HEK293 (cell line): ENCODE data around the gene ZNF397.

Experiments
- CTCF ChIA-PET: fragments of 350-600 bp; formaldehyde crosslinking; extraction: SDS; loops from one replicate; lab custom pipeline; 2021; ENCODE audit warnings: antibody characterized with exemption; lab: Yijun Ruan, JAX
- POLR2A ChIA-PET: fragments of 300-600 bp; formaldehyde crosslinking; extraction: SDS; loops from one replicate; lab custom pipeline; 2020; ENCODE audit warnings: antibody characterized with exemption, inconsistent platforms; lab: Yijun Ruan, JAX
- H3K27ac ChIP-seq: fragments of 200-500 bp; sonication (Bioruptor generic); 2 replicates; pipeline ENCODE4 v1.5.1; 2014; ENCODE audit warnings: low read depth, low read length, control low read depth, inconsistent platforms; ENCODE audit errors: extremely low read depth
- H3K36me3 ChIP-seq, 2 experiments: fragments of 200-500 bp in 1 of 2; sonication (Bioruptor generic) in 1 of 2; 1 replicate in 1 of 2; 2 replicates in 1 of 2; pipeline ENCODE4 v1.5.1; 2014 to 2017; ENCODE audit warnings: inconsistent platforms in 2 of 2, low read length in 2 of 2; ENCODE audit not compliant: control insufficient read depth in 2 of 2, insufficient read depth in 1 of 2
- H3K4me1 ChIP-seq: fragments of 200-500 bp; sonication (Bioruptor generic); 2 replicates; pipeline ENCODE4 v1.5.1; 2014; ENCODE audit warnings: mild to moderate bottlenecking, low read length, inconsistent platforms; ENCODE audit not compliant: control insufficient read depth, insufficient read depth
- H3K4me3 ChIP-seq: 2 replicates; pipeline ENCODE4 v1.5.1; 2011; ENCODE audit warnings: low read depth, mild to moderate bottlenecking, control low read depth, low read length, moderate library complexity
- H3K9me3 ChIP-seq: fragments of 200-500 bp; sonication (Bioruptor generic); 2 replicates; pipeline ENCODE4 v1.5.1; 2014; ENCODE audit warnings: low read depth, low read length, inconsistent platforms; ENCODE audit not compliant: control insufficient read depth, insufficient read depth
- FEZF1 ChIP-seq: fragments of 450-650 bp; formaldehyde crosslinking; IDR thresholded peaks from 2 replicates; pipeline ENCODE4 v1.5.1; 2016; ENCODE audit warnings: missing biosample characterization, missing genetic modification characterization
- KLF9 ChIP-seq: fragments of 450-650 bp; formaldehyde crosslinking; IDR thresholded peaks from 2 replicates; pipeline ENCODE4 v1.5.1; 2016; ENCODE audit warnings: missing biosample characterization, missing genetic modification characterization, low read depth
- MEIS1 ChIP-seq: sonication (generic); formaldehyde crosslinking; IDR thresholded peaks from 2 replicates; pipeline ENCODE4 v1.8.1; 2022; ENCODE audit warnings: missing genetic modification reagents, mild to moderate bottlenecking, borderline replicate concordance
- SCRT2 ChIP-seq: fragments of 450-650 bp; formaldehyde crosslinking; IDR thresholded peaks from 2 replicates; pipeline ENCODE4 v1.5.1; 2016; ENCODE audit warnings: missing biosample characterization, missing genetic modification characterization
- SP3 ChIP-seq: fragments of 450-650 bp; formaldehyde crosslinking; IDR thresholded peaks from 2 replicates; pipeline ENCODE4 v1.5.1; 2016; ENCODE audit warnings: missing biosample characterization, missing genetic modification characterization
- ZBTB7A ChIP-seq: fragments of 450-650 bp; formaldehyde crosslinking; IDR thresholded peaks from 2 replicates; pipeline ENCODE4 v1.5.1; 2016; ENCODE audit warnings: low read depth, missing biosample characterization, missing genetic modification characterization
- ZNF221 ChIP-seq: fragments of 450-650 bp; formaldehyde crosslinking; IDR thresholded peaks from 2 replicates; pipeline ENCODE4 v1.5.1; 2017; ENCODE audit warnings: missing biosample characterization, missing genetic modification characterization, borderline replicate concordance
- ZNF266 ChIP-seq: fragments of 450-650 bp; formaldehyde crosslinking; IDR thresholded peaks from 2 replicates; pipeline ENCODE4 v1.5.1; 2016; ENCODE audit warnings: missing biosample characterization, missing genetic modification characterization, low read depth
- ZNF292 ChIP-seq: fragments of 450-650 bp; formaldehyde crosslinking; IDR thresholded peaks from 2 replicates; pipeline ENCODE4 v1.5.1; 2016; ENCODE audit warnings: low read depth, missing biosample characterization, missing genetic modification characterization, borderline replicate concordance
- ZNF37A ChIP-seq: fragments of 450-650 bp; IDR thresholded peaks from 2 replicates; pipeline ENCODE4 v1.5.1; 2018; ENCODE audit warnings: missing biosample characterization, missing genetic modification characterization
- ZNF391 ChIP-seq: fragments of 450-650 bp; formaldehyde crosslinking; IDR thresholded peaks from 2 replicates; pipeline ENCODE4 v1.5.1; 2016; ENCODE audit warnings: low read depth, missing biosample characterization, missing genetic modification characterization, borderline replicate concordance
- ZNF416 ChIP-seq: fragments of 450-650 bp; formaldehyde crosslinking; IDR thresholded peaks from 2 replicates; pipeline ENCODE4 v1.5.1; 2016; ENCODE audit warnings: missing biosample characterization, missing genetic modification characterization
- ZNF433 ChIP-seq: fragments of 450-650 bp; formaldehyde crosslinking; IDR thresholded peaks from 2 replicates; pipeline ENCODE4 v1.5.1; 2016; ENCODE audit warnings: missing biosample characterization, missing genetic modification characterization, low read depth
- ZNF48 ChIP-seq: fragments of 450-650 bp; formaldehyde crosslinking; IDR thresholded peaks from 2 replicates; pipeline ENCODE4 v1.5.1; 2016; ENCODE audit warnings: missing biosample characterization, missing genetic modification characterization
- ZNF585B ChIP-seq: fragments of 450-650 bp; formaldehyde crosslinking; IDR thresholded peaks from 2 replicates; pipeline ENCODE4 v1.5.1; 2016; ENCODE audit warnings: missing biosample characterization, missing genetic modification characterization
- ZNF623 ChIP-seq: fragments of 450-650 bp; formaldehyde crosslinking; IDR thresholded peaks from 2 replicates; pipeline ENCODE4 v1.5.1; 2016; ENCODE audit warnings: missing biosample characterization, missing genetic modification characterization
- ZNF660 ChIP-seq: fragments of 450-650 bp; IDR thresholded peaks from 2 replicates; pipeline ENCODE4 v1.5.1; 2018; ENCODE audit warnings: missing biosample characterization, mild to moderate bottlenecking, missing genetic modification characterization
- ZNF707 ChIP-seq: fragments of 450-650 bp; formaldehyde crosslinking; IDR thresholded peaks from 2 replicates; pipeline ENCODE4 v1.5.1; 2016; ENCODE audit warnings: missing biosample characterization, missing genetic modification characterization
- ZNF791 ChIP-seq: fragments of 450-650 bp; formaldehyde crosslinking; IDR thresholded peaks from 2 replicates; pipeline ENCODE4 v1.5.1; 2016; ENCODE audit warnings: missing biosample characterization, missing genetic modification characterization
- ZSCAN23 ChIP-seq: fragments of 450-650 bp; formaldehyde crosslinking; IDR thresholded peaks from 2 replicates; pipeline ENCODE4 v1.5.1; 2016; ENCODE audit warnings: missing biosample characterization, missing genetic modification characterization
- TF ChIP-seq, protein P1 (sequence below): fragments of 450-650 bp; formaldehyde crosslinking; IDR thresholded peaks from 2 replicates; pipeline ENCODE4 v1.5.1; 2016; ENCODE audit warnings: missing biosample characterization, missing genetic modification characterization
- TF ChIP-seq, protein P2 (sequence below): fragments of 450-650 bp; formaldehyde crosslinking; IDR thresholded peaks from 2 replicates; pipeline ENCODE4 v1.5.1; 2016; ENCODE audit warnings: missing biosample characterization, missing genetic modification characterization, low read depth
- TF ChIP-seq, protein P3 (sequence below): fragments of 450-650 bp; formaldehyde crosslinking; conservative IDR thresholded peaks from 2 replicates; pipeline ENCODE4 v1.5.1; 2016; ENCODE audit warnings: low read depth, missing biosample characterization, missing genetic modification characterization
- TF ChIP-seq, protein P4 (sequence below): fragments of 450-650 bp; formaldehyde crosslinking; conservative IDR thresholded peaks from 2 replicates; pipeline ENCODE4 v1.5.1; 2016; ENCODE audit warnings: low read depth, missing biosample characterization, missing genetic modification characterization
- TF ChIP-seq, protein P5 (sequence below): fragments of 450-650 bp; formaldehyde crosslinking; IDR thresholded peaks from 2 replicates; pipeline ENCODE4 v1.5.1; 2016; ENCODE audit warnings: missing biosample characterization, missing genetic modification characterization, low read depth

ZNF397 gene

DNA sequence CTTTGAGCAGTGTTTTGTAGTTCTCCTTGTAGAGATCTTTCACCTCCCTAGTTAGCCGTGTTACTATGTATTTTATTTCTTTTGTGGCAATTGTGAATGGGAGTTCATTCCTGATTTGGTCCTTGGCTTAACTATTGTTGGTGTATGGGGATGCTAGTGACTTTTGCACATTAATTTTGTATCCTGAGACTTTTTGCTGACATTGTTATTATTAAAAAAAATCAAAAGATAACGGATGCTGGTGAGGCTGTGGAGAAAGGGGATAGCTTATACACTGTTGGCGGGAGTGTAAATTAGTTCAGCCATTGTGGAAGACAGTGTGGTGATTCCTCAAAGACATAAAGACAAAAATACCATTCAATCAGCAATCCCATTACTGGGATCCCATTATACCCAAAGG is 17.0 kb upstream of the ZNF397 start (continued):
- TF ChIP-seq ZNF416 (no peak), ZNF585B (tag by site-specific recombination) (no peak), ZNF660 (no peak), ZNF791 (tag by site-specific recombination) (no peak), ZNF623 (tag by site-specific recombination) (no peak)
- TF ChIP-seq, protein P1, sequence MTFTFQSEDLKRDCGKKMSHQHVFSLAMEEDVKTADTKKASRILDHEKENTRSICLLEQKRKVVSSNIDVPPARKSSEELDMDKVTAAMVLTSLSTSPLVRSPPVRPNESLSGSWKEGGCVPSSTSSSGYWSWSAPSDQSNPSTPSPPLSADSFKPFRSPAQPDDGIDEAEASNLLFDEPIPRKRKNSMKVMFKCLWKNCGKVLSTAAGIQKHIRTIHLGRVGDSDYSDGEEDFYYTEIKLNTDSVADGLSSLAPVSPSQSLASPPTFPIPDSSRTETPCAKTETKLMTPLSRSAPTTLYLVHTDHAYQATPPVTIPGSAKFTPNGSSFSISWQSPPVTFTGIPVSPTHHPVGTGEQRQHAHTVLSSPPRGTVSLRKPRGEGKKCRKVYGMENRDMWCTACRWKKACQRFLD (tag by site-specific recombination): no peak

DNA sequence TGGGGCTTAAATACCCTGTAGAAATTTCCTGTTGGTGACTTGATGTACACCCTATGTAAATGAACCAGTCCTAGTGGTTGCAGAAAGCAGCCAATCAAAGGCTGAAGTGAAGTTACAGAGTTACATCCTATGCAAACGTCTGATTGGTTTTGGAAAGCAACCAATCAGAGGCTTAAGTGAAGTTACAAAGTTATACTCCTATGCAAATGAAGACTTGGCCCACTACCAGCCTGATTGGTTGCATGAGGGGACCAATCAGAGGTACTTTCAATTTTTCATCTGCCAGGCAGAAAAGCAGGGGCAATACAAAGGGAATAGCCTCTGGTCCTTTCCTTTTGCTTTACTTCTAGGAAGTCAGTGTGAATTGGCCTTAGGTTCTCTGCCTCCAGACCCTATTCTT is 13.6 kb upstream of the ZNF397 start:
- no peaks in the 10 kb centered on the region for H3K36me3 ChIP-seq
- H3K9me3 ChIP-seq: no peaks in the 10 kb centered on the region
- TF ChIP-seq, protein P2, sequence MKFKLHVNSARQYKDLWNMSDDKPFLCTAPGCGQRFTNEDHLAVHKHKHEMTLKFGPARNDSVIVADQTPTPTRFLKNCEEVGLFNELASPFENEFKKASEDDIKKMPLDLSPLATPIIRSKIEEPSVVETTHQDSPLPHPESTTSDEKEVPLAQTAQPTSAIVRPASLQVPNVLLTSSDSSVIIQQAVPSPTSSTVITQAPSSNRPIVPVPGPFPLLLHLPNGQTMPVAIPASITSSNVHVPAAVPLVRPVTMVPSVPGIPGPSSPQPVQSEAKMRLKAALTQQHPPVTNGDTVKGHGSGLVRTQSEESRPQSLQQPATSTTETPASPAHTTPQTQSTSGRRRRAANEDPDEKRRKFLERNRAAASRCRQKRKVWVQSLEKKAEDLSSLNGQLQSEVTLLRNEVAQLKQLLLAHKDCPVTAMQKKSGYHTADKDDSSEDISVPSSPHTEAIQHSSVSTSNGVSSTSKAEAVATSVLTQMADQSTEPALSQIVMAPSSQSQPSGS (tag by site-specific recombination): no peak
- no peak for TF ChIP-seq ZBTB7A
- TF ChIP-seq ZNF221 (tag by site-specific recombination): no peak
- TF ChIP-seq, protein P3, sequence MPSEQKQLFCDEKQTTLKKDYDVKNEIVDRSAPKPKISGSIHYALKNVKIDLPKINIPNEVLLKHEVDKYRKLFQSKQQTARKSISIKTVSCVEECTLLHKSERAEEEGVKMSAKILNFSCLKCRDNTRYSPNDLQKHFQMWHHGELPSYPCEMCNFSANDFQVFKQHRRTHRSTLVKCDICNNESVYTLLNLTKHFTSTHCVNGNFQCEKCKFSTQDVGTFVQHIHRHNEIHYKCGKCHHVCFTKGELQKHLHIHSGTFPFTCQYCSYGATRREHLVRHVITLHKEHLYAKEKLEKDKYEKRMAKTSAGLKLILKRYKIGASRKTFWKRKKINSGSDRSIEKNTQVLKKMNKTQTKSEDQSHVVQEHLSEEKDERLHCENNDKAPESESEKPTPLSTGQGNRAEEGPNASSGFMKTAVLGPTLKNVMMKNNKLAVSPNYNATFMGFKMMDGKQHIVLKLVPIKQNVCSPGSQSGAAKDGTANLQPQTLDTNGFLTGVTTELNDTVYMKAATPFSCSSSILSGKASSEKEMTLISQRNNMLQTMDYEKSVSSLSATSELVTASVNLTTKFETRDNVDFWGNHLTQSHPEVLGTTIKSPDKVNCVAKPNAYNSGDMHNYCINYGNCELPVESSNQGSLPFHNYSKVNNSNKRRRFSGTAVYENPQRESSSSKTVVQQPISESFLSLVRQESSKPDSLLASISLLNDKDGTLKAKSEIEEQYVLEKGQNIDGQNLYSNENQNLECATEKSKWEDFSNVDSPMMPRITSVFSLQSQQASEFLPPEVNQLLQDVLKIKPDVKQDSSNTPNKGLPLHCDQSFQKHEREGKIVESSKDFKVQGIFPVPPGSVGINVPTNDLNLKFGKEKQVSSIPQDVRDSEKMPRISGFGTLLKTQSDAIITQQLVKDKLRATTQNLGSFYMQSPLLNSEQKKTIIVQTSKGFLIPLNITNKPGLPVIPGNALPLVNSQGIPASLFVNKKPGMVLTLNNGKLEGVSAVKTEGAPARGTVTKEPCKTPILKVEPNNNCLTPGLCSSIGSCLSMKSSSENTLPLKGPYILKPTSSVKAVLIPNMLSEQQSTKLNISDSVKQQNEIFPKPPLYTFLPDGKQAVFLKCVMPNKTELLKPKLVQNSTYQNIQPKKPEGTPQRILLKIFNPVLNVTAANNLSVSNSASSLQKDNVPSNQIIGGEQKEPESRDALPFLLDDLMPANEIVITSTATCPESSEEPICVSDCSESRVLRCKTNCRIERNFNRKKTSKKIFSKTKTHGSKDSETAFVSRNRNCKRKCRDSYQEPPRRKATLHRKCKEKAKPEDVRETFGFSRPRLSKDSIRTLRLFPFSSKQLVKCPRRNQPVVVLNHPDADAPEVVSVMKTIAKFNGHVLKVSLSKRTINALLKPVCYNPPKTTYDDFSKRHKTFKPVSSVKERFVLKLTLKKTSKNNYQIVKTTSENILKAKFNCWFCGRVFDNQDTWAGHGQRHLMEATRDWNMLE (tag by site-specific recombination): no peak
- no peak for TF ChIP-seq ZNF48
- TF ChIP-seq ZSCAN23 (tag by site-specific recombination): no peak
- TF ChIP-seq ZNF707: no peak
- no peak for TF ChIP-seq SCRT2 (tag by site-specific recombination)
- no peak for TF ChIP-seq ZNF433
- TF ChIP-seq ZNF292 (tag by site-specific recombination): no peak
- TF ChIP-seq FEZF1: no peak
- TF ChIP-seq, protein P4, sequence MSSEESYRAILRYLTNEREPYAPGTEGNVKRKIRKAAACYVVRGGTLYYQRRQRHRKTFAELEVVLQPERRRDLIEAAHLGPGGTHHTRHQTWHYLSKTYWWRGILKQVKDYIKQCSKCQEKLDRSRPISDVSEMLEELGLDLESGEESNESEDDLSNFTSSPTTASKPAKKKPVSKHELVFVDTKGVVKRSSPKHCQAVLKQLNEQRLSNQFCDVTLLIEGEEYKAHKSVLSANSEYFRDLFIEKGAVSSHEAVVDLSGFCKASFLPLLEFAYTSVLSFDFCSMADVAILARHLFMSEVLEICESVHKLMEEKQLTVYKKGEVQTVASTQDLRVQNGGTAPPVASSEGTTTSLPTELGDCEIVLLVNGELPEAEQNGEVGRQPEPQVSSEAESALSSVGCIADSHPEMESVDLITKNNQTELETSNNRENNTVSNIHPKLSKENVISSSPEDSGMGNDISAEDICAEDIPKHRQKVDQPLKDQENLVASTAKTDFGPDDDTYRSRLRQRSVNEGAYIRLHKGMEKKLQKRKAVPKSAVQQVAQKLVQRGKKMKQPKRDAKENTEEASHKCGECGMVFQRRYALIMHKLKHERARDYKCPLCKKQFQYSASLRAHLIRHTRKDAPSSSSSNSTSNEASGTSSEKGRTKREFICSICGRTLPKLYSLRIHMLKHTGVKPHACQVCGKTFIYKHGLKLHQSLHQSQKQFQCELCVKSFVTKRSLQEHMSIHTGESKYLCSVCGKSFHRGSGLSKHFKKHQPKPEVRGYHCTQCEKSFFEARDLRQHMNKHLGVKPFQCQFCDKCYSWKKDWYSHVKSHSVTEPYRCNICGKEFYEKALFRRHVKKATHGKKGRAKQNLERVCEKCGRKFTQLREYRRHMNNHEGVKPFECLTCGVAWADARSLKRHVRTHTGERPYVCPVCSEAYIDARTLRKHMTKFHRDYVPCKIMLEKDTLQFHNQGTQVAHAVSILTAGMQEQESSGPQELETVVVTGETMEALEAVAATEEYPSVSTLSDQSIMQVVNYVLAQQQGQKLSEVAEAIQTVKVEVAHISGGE: no peak
- no peak for TF ChIP-seq SP3 (tag by site-specific recombination)
- TF ChIP-seq ZNF37A (tag by site-specific recombination): no peak
- TF ChIP-seq, protein P5, sequence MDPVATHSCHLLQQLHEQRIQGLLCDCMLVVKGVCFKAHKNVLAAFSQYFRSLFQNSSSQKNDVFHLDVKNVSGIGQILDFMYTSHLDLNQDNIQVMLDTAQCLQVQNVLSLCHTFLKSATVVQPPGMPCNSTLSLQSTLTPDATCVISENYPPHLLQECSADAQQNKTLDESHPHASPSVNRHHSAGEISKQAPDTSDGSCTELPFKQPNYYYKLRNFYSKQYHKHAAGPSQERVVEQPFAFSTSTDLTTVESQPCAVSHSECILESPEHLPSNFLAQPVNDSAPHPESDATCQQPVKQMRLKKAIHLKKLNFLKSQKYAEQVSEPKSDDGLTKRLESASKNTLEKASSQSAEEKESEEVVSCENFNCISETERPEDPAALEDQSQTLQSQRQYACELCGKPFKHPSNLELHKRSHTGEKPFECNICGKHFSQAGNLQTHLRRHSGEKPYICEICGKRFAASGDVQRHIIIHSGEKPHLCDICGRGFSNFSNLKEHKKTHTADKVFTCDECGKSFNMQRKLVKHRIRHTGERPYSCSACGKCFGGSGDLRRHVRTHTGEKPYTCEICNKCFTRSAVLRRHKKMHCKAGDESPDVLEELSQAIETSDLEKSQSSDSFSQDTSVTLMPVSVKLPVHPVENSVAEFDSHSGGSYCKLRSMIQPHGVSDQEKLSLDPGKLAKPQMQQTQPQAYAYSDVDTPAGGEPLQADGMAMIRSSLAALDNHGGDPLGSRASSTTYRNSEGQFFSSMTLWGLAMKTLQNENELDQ (tag by site-specific recombination): no peak
- no peak for TF ChIP-seq MEIS1 (CRISPR knock-in tag)
- no peak for TF ChIP-seq ZNF391 (tag by site-specific recombination)
- TF ChIP-seq KLF9: no peak
- TF ChIP-seq ZNF266 (tag by site-specific recombination): no peak
- POLR2A ChIA-PET: no interaction called here
- no peaks in the 10 kb centered on the region for H3K4me1 ChIP-seq
- H3K4me3 ChIP-seq: no peak overlapping the region
- H3K27ac ChIP-seq: no peak overlapping the region
- CTCF ChIA-PET: interaction anchor here (0.7 kb wide), 1 partner anchor 84 kb away, joined by 3 read pairs; no protein-coding TSS in a partner anchor
